HT-29 (cell line): Measurements from ENCODE around the gene HAUS7. TPM values are rescaled to one million over a fixed set of nuclear protein-coding genes. Genes with fewer than 3 reads are reported as not detected.

Experiments used
- DNase-seq: peaks from one replicate; pipeline ENCODE4 v3.0.0-alpha.2; 2015; ENCODE audit warnings: low spot score
- total RNA-seq: library from RNA; depleted of rRNA; stranded (reverse); fragments of >200 nt; shearing (Covaris generic); gene quantifications from 2 replicates; pipeline ENCODE4 v1.2.3, GENCODE V29; 2014

HAUS7 gene
- total RNA-seq, 1 experiment from 2014 or later = 85.6 TPM

GRCh38 chrX:153456704-153457103 is 13.7 kb downstream of the HAUS7 start:
- no peak for DNase-seq

DNA sequence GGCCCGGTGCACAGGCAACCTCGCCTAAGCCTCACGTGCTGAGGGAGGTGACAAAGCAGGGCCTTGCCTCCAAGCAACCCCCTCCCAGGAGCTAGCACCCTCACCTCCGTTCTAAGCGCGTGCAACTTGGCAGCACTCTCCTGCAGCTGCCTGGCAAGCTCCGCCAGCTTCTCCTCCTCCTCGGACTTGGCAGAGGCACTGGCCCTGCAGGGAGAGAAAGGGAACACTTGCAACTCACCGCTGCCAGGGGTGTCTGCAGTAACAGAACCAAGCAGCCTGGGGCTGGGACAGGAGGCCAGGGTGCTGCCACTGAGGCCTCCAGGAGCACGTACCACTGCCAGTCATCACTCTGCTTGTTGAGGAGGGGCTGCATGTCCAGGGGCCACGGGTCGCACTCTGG is 14.2 kb downstream of the HAUS7 start:
- DNase-seq = no peak

- no peak for DNase-seq
These were observed 14.8 kb downstream of the HAUS7 start for GRCh38 chrX:153455571-153455970.

DNA sequence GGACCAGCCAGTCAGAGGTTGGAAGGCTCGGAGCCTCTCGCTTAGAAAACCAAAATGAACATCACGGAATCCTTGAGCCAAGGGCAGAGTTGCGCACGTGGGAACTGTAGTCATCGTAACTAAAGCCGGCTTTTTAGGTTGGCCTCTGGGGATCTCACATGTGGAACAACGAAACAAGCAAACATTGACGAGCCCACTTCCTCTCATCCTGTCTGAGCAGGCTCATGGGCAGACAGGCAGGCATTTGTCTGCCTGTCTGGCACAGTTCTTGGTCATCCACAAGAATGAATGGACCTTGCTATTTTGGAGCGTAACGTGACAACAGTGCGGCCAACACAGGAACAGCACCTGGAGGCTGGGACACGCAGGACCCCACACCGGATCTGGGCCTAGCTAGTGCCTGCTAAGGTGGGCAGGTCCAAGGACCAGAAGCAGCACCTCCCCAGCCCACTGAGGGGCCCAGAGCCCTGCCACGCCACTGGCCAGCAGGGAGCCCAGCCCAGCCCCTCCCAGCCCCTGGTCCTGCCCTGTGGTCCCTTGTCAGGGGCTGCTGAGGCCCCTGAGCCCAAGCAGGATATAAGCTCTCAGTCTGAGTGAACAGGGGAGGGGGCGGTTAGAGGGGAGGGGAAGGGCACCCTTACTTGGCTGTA is 15.3 kb downstream of the HAUS7 start:
- DNase-seq = no peak

DNA sequence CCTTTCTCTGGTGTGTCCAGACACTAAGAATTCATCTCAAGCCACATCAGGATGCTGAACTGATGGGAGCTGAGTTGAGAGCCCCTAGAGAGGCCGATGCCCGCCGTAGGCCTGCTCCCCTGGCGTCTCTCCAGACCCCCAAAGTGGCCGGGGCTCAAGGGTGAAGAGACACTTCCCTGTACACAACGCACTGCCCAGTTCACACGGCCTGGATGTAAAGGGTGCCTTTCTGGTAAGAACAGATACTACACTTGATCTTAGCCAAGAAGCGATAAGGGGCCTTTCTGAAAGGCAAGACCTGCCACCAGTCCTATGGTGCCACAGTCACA is 19.5 kb downstream of the HAUS7 start:
- no peak for DNase-seq

GRCh38 chrX:153450114-153450948 is 20.0 kb downstream of the HAUS7 start:
- no peak for DNase-seq

DNA sequence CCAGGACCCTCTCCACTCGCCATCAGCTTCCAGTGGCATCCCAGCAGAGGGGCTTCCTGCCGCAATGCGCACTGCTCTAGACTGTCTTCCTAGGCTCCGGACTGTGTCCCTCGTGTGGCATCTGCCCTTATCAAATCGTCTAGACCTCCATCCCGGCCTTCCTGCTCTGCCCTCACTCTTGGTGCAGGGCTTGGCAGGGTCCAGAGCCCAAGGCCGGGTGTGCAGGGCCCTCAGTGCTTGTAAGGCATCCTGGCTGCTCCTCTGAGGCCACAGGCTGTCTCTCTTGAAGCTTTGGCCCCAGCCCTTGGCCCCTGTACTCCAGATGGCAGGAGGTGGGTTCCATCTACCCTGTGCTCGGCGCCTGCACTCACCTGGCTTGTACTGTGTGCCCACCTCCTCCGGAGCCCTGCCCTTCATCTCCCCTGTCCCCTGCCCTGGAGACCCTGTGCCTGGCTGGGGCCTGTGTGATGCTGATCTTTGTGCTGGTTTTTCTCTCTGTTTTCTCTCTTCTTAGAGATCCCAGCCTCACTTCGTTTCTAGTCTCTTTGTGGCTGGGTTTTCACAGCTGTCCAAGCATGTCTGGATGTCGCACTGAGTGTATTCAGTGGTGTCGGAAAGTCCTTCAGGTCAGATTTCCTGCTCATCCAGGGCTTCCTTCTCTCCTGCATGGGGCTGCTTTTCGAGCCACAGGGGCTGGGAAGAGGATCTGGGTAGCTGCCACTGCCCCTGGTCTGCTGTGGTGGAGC is 20.8 kb downstream of the HAUS7 start:
- DNase-seq = no peak

GRCh38 chrX:153448556-153449367 is 21.6 kb downstream of the HAUS7 start:
- no peak for DNase-seq

- no peak for DNase-seq
These were observed 22.8 kb downstream of the HAUS7 start for GRCh38 chrX:153447581-153447960.

DNA sequence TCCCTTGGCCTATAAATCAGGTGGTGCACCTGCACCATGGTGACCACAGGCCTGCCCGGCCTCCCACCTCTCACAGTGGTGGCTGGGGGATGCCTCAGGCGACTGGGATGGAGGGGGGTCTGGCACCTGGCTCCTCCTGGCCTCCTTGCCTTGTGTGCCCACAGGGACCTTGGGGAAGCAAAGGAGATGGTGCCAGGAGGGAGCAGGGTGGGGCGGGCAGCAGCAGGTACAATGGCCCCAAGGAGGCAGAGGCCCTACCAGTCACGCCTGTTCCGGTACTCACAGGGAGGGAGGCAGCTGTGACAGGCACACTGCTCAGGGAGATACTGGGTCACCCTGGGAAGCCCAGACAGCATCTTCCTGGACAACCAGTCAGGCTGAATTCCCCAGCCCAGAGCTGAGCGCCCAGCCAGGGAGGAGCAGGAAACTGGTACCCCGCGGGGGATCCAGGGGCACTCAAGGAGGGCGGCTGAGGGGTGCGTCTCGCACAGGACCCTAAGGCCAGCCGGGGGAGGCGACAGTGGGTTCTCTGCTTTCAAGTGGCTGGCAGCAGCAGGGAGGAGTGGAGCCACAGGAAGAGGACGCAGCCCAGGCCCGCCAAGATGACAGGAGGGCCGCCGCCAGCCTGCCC is 23.3 kb downstream of the HAUS7 start:
- no peak for DNase-seq

DNA sequence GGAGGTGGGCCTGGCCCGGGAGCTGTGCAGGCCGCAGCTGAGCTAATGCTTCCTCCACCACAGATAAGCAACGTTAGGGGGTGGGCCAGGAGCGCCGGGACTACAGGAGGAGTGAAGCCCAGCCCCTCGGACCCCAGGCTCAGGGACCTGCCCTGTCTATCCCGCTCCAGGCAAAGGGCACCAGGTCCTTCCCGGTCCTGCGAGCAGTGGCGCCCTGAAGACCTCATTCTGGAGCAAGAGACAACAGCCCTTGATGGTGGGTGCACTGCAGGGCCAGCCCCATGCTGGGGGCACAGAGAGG is 23.8 kb downstream of the HAUS7 start:
- no peak for DNase-seq

DNA sequence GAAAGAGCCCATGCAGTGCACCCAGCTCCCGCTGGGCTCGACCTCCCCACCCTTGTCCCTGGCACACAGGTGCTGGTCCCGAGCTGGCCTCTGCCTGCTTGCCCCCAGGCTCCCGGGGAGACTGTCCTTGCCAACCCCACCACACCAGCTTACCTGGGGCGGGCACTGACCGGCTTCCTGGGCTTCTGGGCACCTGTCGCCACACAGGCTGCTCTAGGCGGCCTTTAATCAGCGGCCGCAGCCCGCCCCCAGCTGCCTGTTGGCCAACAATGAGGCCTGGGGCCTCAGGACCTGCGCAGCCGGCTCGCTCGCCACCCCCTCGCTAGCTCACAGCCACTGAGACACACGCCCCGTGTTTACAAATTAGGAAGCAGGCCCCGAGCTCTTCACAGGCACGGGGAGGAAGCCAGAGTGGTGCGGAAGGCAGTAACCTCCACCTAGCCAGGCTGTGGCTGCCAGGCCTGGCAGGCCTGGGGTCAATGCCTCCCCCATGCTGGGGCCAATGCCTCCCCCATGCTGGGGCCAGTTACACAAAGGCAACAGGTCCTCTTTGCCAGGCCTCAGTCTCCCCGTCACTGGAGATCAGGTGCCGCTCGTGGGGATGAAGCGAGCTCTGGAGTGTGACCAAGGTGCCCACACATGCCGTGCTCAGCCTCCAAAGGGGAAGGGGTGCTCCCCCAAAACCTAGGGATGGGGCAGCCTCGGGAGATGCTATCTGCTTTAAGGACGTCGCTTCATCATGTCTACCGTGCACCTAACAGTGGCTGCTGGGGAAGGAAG is 24.3 kb downstream of the HAUS7 start, which contains the start of gene TREX2:
TREX2 (minus strand) TSS at position 201 of the 780 bp plus-strand sequence. CDS start 626 bp downstream, outside the sequence.
- DNase-seq = no peak

DNA sequence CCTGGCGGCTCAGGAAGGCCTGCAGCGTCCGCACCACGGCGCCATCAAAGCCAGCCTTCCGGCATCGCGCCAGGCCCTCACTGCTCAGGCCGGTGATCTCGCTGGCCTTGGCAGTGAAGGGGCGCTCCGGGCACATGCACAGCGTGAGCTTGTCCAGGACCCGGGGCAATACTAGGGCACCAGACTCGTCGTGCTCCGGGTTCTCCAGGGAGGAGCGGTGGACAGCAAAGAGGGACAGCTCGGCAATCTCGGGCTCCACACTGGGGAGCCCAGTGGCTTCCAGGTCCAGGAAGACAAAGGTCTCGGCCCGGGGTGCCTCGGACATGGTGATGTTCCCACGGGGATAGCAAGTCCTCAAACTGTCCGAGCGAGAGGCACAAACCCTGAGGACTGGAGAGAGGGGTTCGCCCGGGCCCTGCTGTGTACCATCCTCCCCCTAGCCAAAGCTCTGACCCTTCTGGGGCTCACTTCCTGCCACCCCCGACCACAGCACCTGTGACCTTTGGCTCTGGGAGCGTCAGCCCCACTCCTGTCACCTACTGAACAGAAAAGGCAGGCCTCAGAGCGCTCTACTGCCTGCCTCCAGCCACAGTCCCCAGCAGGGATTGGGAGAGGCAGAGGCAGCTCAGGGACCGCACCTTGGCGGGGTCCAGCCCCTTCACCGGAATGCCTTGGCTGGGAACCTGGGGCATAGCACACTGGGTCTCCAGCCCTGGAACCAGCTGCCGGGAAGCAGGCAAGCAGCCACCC is 25.1 kb downstream of the HAUS7 start:
- no peak for DNase-seq

DNA sequence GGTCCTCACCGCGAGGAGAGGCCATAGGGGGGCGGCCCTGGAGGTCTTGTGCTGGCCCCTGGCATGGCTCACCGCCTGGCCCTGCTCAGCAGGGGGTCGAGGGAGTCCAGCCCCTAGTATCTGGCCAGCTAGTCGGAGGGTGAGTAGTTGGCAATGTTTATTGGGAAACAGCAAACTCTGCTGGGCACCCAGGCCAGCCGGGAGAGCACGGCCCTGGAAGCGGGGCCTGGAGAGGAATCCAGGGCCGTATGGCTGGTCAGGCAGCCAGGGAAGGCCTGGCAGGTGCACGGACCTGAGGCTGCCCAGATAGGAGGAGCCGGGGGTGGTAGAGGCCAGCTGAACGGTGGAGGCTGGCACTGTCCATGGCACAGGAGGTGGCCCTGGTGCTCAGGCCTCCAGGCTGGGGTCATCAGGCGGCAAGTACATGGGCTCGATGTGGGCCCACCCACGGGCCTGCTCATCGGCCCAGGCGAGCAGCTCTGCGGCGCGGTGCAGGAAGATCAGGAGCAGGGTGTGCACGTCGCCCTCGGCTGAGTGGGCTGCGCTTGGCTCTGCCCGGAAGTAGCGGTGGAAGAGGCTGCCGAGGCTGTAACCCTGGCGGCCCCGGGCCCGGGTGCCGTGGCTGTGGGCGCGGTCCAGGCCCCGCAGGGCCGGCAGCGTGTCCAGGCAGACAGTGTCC is 25.9 kb downstream of the HAUS7 start:
- no peak for DNase-seq

DNA sequence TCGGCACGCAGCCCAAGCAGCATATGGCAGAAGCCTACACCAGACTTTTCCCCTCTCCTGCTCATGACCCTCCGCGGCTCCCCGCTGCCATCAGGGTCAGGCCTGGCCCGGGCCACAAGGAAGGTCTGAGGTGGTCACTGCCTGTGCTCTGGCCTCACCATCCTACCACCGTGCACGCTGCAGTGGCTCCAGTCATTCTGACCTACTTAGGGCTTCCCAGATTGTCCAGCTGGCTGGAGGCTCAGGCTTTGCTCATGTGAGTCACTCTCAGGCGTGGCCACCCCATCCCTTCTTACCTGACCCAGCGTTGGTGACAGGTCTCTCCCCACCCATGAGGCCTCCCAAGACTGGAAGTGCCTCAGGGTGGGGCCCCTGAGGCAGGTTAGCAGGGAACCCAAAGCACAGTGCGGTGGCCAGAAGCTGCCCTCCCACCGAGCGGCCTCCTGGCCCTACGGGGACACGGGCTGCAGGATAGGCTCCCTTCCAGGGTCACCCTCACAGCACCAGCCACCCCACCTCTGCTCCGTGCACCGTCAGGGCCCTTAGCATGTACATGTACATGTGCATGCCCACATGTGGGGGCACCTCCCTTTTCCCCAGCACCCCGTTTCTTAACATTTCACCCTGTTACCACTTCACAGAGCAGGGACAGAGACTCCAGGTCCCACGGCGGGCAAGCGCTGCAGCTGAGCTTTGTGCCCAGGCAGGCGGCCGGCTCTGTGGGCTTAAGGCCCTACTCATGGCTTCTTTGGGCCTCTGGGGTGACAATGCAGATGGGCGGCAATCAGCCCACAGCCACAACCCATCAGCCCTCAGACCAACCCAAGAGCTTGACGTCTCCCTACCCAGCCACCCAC is 26.7 kb downstream of the HAUS7 start:
- DNase-seq = no peak

GRCh38 chrX:153442463-153442862 is 27.9 kb downstream of the HAUS7 start:
- DNase-seq = no peak

DNA sequence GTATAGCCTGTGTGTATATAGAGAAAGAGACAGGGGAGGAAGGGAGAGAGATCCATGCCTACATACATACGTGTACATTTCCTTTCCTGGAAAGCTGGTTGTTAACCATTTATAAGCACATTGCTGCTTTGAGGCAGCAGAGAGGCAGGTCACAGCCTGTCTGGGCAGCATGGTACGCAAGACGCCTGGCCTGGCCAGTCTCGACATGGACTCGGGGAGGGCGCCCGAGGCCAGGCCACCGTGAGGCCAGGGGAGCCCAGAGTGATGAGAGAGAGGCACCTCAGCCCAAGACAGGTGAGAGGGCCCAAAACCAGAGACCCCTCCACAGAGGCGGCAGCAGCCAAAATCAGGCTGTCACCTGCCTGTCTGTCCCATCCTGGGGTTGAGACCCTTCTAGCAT is 28.4 kb downstream of the HAUS7 start:
- DNase-seq = no peak

GRCh38 chrX:153441296-153441695 is 29.1 kb downstream of the HAUS7 start:
- DNase-seq = no peak
